Panc1 (cell line): ENCODE measurements around the gene CENPT.
"Not testable (repeated sequence)": the region's sequence is repeated elsewhere in the genome, so short reads cannot be mapped to it uniquely, and the experiment has no call there.

ENCODE experiments used
- POLR2AphosphoS5 ChIP-seq: IDR thresholded peaks from 2 replicates; pipeline ENCODE4 v1.6.1; 2012; ENCODE audit warnings: mild to moderate bottlenecking, low read depth, low read length, moderate library complexity
- TCF7L2 ChIP-seq: IDR thresholded peaks from 2 replicates; pipeline ENCODE4 v1.6.1; 2011; ENCODE audit warnings: mild to moderate bottlenecking, low read depth, low read length, inconsistent platforms
- TF ChIP-seq, protein P1 (sequence below), 2 experiments: IDR thresholded peaks; 2 replicates each; pipeline ENCODE4 v1.6.1; 2011 to 2012; ENCODE audit warnings: low read depth in 2 of 2, control low read depth in 1 of 2, low read length in 1 of 2, mild to moderate bottlenecking in 1 of 2, moderate library complexity in 1 of 2; ENCODE audit not compliant: insufficient read depth in 1 of 2
- TF ChIP-seq, protein P2 (sequence below): fragments of 450-650 bp; IDR thresholded peaks from 2 replicates; pipeline ENCODE4 v1.5.1; 2017; ENCODE audit warnings: mild to moderate bottlenecking

- TF ChIP-seq TCF7L2, POLR2AphosphoS5: not testable (repeated sequence)
- TF ChIP-seq, protein P1, sequence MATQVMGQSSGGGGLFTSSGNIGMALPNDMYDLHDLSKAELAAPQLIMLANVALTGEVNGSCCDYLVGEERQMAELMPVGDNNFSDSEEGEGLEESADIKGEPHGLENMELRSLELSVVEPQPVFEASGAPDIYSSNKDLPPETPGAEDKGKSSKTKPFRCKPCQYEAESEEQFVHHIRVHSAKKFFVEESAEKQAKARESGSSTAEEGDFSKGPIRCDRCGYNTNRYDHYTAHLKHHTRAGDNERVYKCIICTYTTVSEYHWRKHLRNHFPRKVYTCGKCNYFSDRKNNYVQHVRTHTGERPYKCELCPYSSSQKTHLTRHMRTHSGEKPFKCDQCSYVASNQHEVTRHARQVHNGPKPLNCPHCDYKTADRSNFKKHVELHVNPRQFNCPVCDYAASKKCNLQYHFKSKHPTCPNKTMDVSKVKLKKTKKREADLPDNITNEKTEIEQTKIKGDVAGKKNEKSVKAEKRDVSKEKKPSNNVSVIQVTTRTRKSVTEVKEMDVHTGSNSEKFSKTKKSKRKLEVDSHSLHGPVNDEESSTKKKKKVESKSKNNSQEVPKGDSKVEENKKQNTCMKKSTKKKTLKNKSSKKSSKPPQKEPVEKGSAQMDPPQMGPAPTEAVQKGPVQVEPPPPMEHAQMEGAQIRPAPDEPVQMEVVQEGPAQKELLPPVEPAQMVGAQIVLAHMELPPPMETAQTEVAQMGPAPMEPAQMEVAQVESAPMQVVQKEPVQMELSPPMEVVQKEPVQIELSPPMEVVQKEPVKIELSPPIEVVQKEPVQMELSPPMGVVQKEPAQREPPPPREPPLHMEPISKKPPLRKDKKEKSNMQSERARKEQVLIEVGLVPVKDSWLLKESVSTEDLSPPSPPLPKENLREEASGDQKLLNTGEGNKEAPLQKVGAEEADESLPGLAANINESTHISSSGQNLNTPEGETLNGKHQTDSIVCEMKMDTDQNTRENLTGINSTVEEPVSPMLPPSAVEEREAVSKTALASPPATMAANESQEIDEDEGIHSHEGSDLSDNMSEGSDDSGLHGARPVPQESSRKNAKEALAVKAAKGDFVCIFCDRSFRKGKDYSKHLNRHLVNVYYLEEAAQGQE (IDR thresholded peaks at IDR 0.05; ENCODE audit: insufficient read depth in 1 of 2, low read depth in 2 of 2, low read length in 1 of 2): not testable (repeated sequence)
- TF ChIP-seq, protein P2, sequence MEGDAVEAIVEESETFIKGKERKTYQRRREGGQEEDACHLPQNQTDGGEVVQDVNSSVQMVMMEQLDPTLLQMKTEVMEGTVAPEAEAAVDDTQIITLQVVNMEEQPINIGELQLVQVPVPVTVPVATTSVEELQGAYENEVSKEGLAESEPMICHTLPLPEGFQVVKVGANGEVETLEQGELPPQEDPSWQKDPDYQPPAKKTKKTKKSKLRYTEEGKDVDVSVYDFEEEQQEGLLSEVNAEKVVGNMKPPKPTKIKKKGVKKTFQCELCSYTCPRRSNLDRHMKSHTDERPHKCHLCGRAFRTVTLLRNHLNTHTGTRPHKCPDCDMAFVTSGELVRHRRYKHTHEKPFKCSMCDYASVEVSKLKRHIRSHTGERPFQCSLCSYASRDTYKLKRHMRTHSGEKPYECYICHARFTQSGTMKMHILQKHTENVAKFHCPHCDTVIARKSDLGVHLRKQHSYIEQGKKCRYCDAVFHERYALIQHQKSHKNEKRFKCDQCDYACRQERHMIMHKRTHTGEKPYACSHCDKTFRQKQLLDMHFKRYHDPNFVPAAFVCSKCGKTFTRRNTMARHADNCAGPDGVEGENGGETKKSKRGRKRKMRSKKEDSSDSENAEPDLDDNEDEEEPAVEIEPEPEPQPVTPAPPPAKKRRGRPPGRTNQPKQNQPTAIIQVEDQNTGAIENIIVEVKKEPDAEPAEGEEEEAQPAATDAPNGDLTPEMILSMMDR: not testable (repeated sequence)
These were observed 16.6 kb upstream of the CENPT start for GRCh38 chr16:67864044-67864443.
